Stomach (tissue), 9 donors: ENCODE data around the gene NFIX. TPM values are rescaled to one million over a fixed set of nuclear protein-coding genes. Genes with fewer than 3 reads are reported as not detected.
A peak's percentile ranks its signal among the peaks of the same experiment; 100 is the strongest.

Experiments used
- DNase-seq, 2 donors: peaks; one replicate each; pipeline versions ENCODE4 v3.0.0 to v3.0.0-alpha.2; 2013 to 2019
- H3K27ac ChIP-seq, 5 donors: fragments of 200-600 bp in 4 of 5; sonication (generic) in 4 of 5; one replicate each; pipeline ENCODE4 v1.5.1; 2013 to 2019; ENCODE audit warnings: mild to moderate bottlenecking in 1 of 5, moderate library complexity in 1 of 5
- H3K27me3 ChIP-seq, 3 donors: fragments of 200-600 bp; sonication (generic); one replicate each; pipeline ENCODE4 v1.5.1; 2017 to 2019; ENCODE audit warnings: mixed run types in 1 of 3
- H3K36me3 ChIP-seq, 4 donors: fragments of 200-600 bp; sonication (generic); 1 replicate in 3 of 4; 2 replicates in 1 of 4; pipeline ENCODE4 v1.5.1; 2016 to 2019
- H3K4me1 ChIP-seq, 4 donors: fragments of 200-600 bp; sonication (generic); one replicate each; pipeline ENCODE4 v1.5.1; 2016 to 2019
- H3K4me3 ChIP-seq, 4 donors: fragments of 200-600 bp; sonication (generic) in 3 of 4; one replicate each; pipeline ENCODE4 v1.5.1; 2016 to 2019; ENCODE audit warnings: mild to moderate bottlenecking in 1 of 4
- H3K9me3 ChIP-seq, 4 donors: fragments of 200-600 bp; sonication (generic); one replicate each; pipeline ENCODE4 v1.5.1; 2016 to 2019
- CTCF ChIP-seq, 7 experiments: fragments of 450-650 bp in 4 of 7; fragments of 200-600 bp in 3 of 7; sonication (generic) in 3 of 7; IDR thresholded peaks; one replicate each; pipeline ENCODE4 v1.5.1; 2016 to 2019; ENCODE audit warnings: antibody characterized with exemption in 7 of 7, control low read depth in 2 of 7, mild to moderate bottlenecking in 1 of 7
- EP300 ChIP-seq: sonication (generic); formaldehyde crosslinking; IDR thresholded peaks from one replicate; pipeline ENCODE4 v1.6.1; 2017; ENCODE audit warnings: antibody characterized with exemption
- POLR2A ChIP-seq, 4 donors: fragments of 450-650 bp; IDR thresholded peaks; one replicate each; pipeline ENCODE4 v1.6.1; 2016; ENCODE audit warnings: antibody characterized with exemption in 4 of 4, control low read depth in 2 of 4, mild to moderate bottlenecking in 1 of 4, moderate library complexity in 1 of 4
- POLR2AphosphoS5 ChIP-seq, 3 donors: sonication (generic); formaldehyde crosslinking; IDR thresholded peaks; one replicate each; pipeline ENCODE4 v1.6.1; 2016; ENCODE audit warnings: antibody characterized with exemption in 3 of 3
- WGBS, 5 donors: extraction: QIAGEN DNeasy Blood & Tissue Kit in 3 of 5; methylation state at CpG; one replicate each; pipeline versions ENCODE4 v1.1.5 to v1.1.7; 2013 to 2018; 5-methylcytosine and 5-hydroxymethylcytosine counted together
- intact Hi-C: fragments of 100-400 bp; cut with DNase I; formaldehyde crosslinking; loops from one replicate; pipeline ENCODE4 v1.15.1; 2023; ENCODE audit warnings: low total_unique reads
- polyA plus RNA-seq, 3 donors: library from polyadenylated mRNA; stranded (reverse); fragments of 200-250 nt; gene quantifications; one replicate each; pipeline ENCODE4 v1.2.3, GENCODE V29; 2013
- total RNA-seq, 5 donors: library from RNA; depleted of rRNA; stranded (reverse); fragments of >200 nt; gene quantifications; one replicate each; pipeline versions ENCODE4 v1.1.0 to v1.2.3, GENCODE V29; 2014 to 2016
- donor health status: healthy with polysubstance abuse.
- donor health status: Bipolar disorder and iron deficiency.
- donor health status: healthy.

The NFIX gene
- total and polyA plus RNA-seq, 8 donors: 11.5 to 183 (median 37.6) TPM

DNA sequence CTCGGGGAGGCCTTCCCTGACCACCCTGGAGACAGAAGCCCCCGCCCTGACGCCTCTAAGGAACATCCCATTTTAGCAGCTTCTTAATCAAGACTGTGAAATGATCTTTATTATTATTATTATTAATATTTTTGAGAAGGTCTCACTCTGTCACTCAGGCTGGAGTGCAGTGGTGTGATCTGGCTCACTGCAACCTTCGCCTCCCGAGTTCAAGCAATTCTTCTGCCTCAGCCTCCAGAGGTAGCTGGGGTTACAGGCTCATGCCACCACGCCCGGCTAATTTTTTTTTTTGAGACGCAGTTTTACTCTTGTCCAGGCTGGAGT lies 29.5 kb upstream of the NFIX start:
- intact Hi-C loops: no loop called here
- WGBS, 5 donors: 38 to 48% (median 42%) methylated on average over 8 of the region's 8 CpGs
- Histone ChIP-seq H3K4me1 (peaks cover 6 to 20% (median 18%) of the 10 kb centered on the region in 4 donors), H3K36me3 (no peaks in the 10 kb centered on the region), H3K27ac (peak overlapping the region; percentile 66 to 77 (median 75)), H3K27me3 (no peaks in the 10 kb centered on the region), H3K4me3 (peak overlapping the region; percentile 43 to 50 (median 47)), H3K9me3 (no peaks in the 10 kb centered on the region)
- no peak for DNase-seq
- TF ChIP-seq POLR2AphosphoS5 (IDR thresholded peaks at IDR 0.05) (no peak), POLR2A (IDR thresholded peaks at IDR 0.05) (no peak), CTCF (IDR thresholded peaks at IDR 0.05) (no peak), EP300 (no peak)

GRCh38 chr19:12967907-12968306 lies 27.4 kb upstream of the NFIX start:
- intact Hi-C loops: no loop called here
- TF ChIP-seq EP300: no peak
- no peak for TF ChIP-seq POLR2A (IDR thresholded peaks at IDR 0.05)
- no peak for TF ChIP-seq POLR2AphosphoS5 (IDR thresholded peaks at IDR 0.05)
- no peak for TF ChIP-seq CTCF (IDR thresholded peaks at IDR 0.05)
- no peaks in the 10 kb centered on the region for H3K9me3 ChIP-seq
- H3K4me1 ChIP-seq: peaks cover 6 to 20% (median 18%) of the 10 kb centered on the region in 4 donors
- H3K36me3 ChIP-seq: no peaks in the 10 kb centered on the region
- H3K27ac ChIP-seq: no peak overlapping the region
- H3K4me3 ChIP-seq: no peak overlapping the region
- 94 to 97% (median 95%) methylated on average over 5 of the region's 5 CpGs for WGBS, 5 donors
- H3K27me3 ChIP-seq: no peaks in the 10 kb centered on the region
- DNase-seq: no peak

GRCh38 chr19:12969292-12969988 lies 25.8 kb upstream of the NFIX start, which contains the start of gene DAND5:
Gene DAND5 (plus strand): TSS chr19:12969576. CDS start chr19:12969661, 85 bp downstream.
- Histone ChIP-seq H3K27ac (peak within 1 kb of the TSS in 2 of 5 donors; percentile 26 to 70), H3K9me3 (no peaks in the 10 kb centered on the region), H3K4me1 (peaks cover 6 to 20% (median 18%) of the 10 kb centered on the region in 4 donors), H3K4me3 (no peak within 1 kb of the TSS), H3K36me3 (no peaks in the 10 kb centered on the region), H3K27me3 (no peaks in the 10 kb centered on the region)
- intact Hi-C loops: no loop called here
- WGBS, 5 donors: 35 to 47% (median 40%) methylated on average over 14 of the region's 14 CpGs
- TF ChIP-seq EP300 (no peak), POLR2A (IDR thresholded peaks at IDR 0.05) (no peak), CTCF (IDR thresholded peaks at IDR 0.05) (no peak), POLR2AphosphoS5 (IDR thresholded peaks at IDR 0.05) (no peak)
- peak; percentile 32 to 65 for DNase-seq

GRCh38 chr19:12970070-12970820 lies 25.0 kb upstream of the NFIX start:
- Histone ChIP-seq H3K27ac (peak overlapping the region in 1 of 5 donors; percentile 70), H3K27me3 (peaks cover 0 to 3% (median 0%) of the 10 kb centered on the region in 3 donors), H3K36me3 (no peaks in the 10 kb centered on the region), H3K9me3 (no peaks in the 10 kb centered on the region), H3K4me1 (peaks cover 6 to 16% (median 14%) of the 10 kb centered on the region in 4 donors), H3K4me3 (no peak overlapping the region)
- intact Hi-C loops: no loop called here
- no peak for DNase-seq
- WGBS, 5 donors: 81 to 91% (median 90%) methylated on average over 7 of the region's 7 CpGs
- TF ChIP-seq POLR2A (IDR thresholded peaks at IDR 0.05) (no peak), CTCF (IDR thresholded peaks at IDR 0.05) (no peak)
